Dedifferentiated amniotic fluid mesenchymal stem cell (primary cell): Measurements from ENCODE around the gene SPRED3.
"Not testable (repeated sequence)": the region's sequence is repeated elsewhere in the genome, so short reads cannot be mapped to it uniquely, and the experiment has no call there.

Source experiments
- DNase-seq: peaks from one replicate; pipeline ENCODE4 v3.0.0-alpha.2; 2016; ENCODE audit errors: extremely low spot score

Gene SPRED3

DNA sequence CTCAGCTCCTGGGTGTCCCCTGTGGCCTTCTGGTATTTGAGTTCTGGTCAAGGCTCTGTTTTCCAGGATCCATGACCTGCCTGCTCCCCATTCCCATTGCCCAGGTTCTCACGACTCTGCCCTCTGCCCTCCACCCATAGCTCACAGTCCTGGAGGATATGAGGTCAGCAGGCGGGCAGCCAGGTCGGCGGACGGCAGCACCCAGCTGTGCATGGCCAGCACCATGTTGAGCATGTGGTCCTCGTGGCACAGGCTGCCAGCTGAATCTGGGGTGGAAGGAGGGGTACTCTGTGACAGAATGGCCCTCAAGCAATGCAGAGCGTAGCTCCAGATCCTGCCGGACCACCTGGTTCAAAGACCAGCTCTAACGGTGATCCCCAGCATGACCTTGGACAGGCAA, 32.4 kb downstream of the SPRED3 start:
- DNase-seq, result no peak

DNA sequence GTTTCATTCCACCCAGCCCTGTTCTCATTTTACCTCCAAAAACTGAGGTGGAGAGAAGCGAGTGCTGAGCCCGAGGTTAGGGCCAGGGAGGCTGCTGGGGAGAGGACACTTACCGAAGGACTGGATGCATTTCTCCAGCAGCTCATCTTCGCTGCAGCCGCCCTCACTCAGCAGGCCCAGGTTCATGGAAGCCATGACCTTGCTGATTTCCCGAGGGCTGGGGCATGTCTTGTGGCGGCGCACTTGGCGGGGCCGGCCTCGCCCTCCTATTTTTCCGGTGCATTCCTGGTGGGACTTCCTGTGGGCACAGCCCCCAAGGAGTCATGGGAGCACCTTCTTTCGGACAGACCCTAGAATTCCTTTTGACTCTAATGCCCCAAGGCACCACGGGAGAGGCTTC, 33.4 kb downstream of the SPRED3 start:
- DNase-seq, result no peak

DNA sequence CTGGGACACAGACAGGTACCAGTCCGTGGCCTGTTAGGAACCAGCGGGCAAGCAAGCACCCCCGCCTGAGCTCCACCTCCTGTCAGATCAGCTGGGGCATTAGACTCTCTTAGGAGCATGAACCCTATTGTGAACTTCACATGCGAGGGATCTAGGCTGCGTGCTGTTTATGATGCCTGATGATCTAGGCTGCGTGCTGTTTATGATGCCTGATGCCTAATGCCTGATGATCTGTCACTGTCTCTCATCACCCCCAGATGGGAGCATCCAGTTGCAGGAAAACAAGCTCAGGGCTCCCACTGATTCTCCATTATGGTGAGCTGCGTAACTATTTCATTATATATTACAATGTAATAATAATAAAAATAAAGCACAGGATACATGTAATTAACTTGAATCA, 33.9 kb downstream of the SPRED3 start:
- DNase-seq, result no peak

DNA sequence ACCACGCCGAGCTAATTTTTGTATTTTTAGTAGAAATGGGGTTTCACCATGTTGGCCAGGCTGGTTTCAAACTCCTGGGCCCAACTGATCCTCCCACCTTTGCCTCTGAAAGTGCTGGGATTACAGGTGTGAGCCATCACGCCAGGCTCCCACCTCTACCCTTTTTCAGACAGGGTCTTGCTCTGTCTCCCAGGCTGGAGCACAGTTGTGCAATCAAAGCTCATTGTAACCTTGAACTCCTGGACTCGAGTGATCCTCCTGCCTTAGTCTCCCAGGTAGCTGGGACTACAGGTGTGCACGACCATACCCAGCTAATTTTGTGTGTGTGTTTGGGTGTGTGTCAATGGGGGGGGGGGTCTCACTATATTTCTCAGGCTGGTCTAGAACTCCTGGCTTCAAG, 35.8 kb downstream of the SPRED3 start:
- DNase-seq, result no peak

DNA sequence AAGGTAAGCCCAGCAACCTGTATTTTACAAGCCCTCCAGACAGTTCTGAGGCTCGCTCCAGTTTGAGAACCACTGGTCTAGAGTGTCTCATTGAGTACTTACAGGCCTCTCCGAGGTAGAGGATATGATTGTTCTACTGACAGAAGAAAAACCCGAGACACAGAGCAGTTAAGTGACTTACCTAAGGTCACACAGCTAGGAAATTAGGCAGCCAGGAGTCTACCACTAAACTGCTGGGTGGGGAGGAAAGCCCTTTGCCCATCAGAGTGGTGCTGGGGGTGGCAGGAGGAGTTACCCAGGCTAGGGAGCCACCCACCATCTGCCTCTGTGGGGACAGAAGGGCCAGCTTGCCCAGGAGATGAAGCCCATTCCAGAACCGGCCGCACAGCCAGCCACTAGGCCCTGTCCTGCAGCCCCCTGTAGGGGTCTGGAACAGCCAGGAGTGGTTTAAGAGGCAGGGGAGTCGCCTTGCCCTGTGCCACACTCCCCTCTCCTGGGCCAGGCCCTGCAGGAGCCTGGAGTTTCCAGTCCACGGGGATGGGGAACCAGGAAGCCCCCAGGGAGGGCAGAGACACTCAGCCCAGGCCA, 36.8 kb downstream of the SPRED3 start:
- no peak for DNase-seq

DNA sequence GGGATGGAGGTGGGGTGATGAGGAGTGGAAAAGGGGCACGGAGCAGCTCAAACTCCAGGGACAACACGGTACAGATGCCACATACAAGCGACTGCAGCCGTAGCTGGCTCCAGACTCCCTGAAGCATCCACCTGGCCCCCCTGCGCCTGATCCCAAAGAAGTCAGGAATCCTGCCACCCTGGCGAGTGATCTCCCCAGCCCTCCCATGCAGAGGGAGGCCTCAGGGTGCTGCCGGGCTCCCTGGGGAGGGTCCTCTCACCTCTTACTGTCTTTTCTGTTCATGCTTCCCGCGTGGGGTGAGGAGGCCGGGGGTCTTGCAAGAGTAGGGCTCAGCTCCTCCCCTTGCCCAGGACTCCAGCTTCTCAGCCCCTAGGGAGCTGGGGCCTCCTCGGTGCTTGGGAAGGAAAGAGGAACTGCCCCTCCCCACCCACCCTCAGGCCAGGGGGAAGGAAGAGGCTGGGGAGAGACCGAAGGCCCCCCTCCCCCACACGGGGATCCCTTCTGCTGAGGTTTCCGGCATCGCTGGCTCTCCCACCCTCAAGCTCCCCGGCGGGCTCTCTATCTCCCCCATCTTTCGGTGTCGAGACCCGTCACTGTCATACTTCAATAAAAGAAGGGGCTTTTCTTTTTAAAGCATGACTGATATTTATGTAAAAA, 37.4 kb downstream of the SPRED3 start, which contains the start of gene RASGRP4:
RASGRP4 (minus strand) TSS at position 410 of the 657 bp plus-strand sequence; CDS start at position 282, 128 bp downstream.
- DNase-seq, result no peak

DNA sequence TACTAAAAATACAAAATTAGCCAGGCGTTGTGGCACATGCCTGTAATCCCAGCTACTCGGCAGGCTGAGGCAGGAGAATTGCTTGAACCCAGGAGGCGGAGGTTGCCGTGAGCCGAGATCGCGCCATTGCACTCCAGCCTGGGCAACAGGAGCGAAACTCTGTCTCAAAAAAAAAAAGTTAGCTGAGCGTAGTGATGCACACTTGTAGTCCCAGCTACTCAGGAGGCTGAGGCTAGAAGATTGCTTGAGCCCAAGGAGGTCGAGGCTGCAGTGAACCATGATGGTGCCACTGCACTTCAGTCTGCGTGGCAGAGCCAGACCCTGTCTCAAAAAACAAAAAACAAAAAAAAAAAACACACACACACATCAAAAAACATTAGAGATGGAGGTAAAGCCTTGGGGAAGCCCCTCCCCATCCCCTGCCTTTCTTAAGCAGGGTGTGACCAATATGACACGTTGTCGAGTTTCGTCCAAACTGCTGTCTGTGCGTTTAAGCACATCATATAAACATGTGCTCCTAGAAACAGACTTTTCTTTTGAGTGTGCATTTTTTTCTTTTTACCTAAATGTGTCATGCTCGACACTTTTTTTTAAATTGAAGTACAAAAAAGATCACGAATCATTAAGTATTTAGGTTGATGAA, 38.7 kb downstream of the SPRED3 start:
- DNase-seq, result not testable (repeated sequence)

DNA sequence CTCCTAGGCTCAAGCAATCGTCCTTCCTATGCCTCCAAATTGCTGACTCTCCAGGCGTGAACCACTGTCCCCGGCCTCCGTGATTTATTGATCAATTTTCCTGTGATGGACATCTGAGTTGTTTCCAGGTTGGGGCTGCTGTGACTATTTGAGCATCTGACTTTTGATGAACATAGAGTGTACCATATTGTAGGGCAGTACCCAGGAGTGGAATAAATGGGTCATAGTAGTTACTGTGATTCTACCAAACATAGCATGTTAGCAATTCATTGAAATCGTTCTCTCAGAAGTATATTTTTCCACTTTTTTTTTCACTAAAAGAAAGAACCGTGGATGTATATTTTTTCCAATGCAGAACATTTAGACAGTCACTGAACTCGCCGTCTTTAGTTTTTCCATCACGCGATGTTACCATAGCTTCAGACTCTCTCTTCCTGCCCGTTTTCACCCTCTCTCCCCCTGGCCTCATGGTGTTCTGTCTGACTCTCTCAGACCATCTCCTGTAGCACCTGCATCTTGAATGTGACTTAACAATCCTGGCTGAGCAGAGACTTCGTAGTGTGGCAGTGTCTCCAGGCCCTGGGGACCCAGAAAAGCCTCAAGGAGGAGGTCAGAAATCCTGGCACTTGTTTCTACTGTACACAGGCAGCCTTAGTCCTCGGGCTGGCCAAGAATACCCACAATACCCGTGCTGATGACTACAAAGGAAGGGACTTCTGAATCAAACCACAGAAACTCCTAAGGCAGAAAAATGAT, 40.7 kb downstream of the SPRED3 start:
- DNase-seq, result no peak

DNA sequence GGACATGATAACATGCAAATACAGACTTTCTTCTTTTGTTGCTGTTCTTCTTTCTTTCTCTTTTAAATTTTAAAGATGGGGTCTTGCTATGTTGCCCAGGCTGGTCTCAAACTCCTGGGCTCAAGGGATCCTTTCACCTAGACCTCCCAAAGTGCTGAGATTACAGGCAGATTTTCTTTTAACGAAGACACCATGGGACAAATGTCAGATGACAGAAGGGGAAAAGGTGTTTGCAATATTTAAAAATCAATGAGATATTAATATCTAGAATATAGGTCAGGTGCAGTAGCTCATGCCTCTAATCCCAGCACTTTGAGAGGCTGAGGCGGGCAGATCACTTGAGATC, 41.3 kb downstream of the SPRED3 start:
- no peak for DNase-seq

DNA sequence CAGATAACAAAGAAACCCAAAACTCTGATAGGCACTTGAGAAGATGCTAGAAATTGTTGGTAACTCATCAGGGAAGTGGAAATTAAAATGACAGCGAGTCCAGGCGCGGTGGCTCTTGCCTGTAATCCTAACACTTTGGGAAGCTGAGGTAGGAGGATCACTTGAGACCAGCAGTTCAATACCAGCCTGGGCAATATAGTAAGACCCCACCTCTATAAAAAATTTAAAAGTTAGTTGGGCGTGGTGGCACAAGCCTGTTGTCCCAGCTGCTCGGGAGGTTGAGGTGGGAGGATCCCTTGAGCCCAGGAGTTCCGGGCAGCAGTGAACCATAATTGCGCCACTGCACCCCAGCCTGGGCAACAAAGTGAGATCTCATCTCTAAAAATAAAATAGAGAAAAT, 42.4 kb downstream of the SPRED3 start:
- DNase-seq, result no peak

DNA sequence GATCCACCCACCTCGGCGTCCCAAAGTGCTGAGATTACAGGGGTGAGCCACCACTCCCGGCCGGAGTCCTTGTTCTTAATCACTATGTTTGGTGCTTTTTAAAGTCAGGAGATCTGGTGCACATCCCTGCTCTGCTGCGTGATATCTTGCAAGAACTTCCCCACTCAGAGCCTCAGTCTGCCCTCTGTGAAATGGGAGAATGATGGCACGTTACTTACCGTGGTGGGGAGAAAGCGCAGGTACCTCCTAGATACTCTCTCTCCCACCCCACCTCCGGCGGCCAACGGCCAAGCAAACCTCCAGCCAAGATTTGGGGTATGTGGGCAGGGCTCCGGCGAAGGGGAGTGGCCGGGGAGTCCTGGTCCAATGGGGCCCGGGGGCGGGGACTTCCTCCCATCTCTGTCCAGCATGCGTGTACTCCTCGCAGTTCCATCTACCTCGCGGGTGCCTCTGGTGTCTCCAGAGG, 44.8 kb downstream of the SPRED3 start, which contains the start of gene RYR1:
RYR1 (plus strand) TSS at position 424 of the 466 bp plus-strand sequence. CDS start 139 bp downstream, outside the sequence.
- no peak for DNase-seq

DNA sequence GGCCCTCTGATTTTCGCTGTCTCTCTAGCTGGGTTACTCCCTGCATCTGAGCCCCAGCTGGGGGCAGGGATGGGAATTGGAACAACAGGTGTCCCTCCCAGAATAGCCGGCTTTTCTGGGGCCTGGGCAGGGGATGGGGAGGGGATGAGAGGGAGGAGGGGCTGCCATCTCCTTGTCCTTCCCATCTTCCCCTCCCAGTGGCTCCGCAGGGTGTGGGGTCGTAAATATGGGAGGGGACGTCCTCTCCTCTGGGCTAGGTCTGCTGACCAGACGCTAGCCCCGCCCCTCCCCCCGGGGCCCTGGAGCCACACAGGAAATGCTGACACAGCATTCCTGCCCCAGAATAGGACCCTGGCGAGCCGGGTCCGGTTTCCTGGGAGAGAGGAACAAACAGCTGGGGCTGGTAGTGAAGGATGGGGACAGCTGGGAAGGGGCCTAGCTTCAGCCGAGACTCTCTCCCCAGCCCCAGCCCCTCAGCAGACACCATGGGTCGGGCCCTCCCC, 46.1 kb downstream of the SPRED3 start:
- no peak for DNase-seq

DNA sequence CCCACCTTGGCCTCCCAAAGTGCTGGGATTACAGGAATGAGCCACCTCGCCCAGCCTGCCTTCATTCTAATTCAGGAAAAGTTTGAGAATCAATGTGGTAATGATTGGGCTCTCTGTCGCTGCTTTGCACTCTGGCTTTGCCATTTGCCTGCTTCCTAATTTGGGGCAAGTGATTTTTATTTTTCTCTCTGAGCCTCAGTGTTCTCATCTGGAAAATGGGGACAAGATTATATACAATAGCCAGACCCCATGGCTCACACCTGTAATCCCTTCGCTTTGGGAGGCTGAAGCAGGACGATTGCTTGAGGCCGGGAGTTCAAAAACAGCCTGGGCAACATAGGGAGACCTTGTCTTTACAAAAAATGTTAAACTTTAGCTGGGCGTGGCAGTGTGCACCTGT, 48.8 kb downstream of the SPRED3 start:
- no peak for DNase-seq

DNA sequence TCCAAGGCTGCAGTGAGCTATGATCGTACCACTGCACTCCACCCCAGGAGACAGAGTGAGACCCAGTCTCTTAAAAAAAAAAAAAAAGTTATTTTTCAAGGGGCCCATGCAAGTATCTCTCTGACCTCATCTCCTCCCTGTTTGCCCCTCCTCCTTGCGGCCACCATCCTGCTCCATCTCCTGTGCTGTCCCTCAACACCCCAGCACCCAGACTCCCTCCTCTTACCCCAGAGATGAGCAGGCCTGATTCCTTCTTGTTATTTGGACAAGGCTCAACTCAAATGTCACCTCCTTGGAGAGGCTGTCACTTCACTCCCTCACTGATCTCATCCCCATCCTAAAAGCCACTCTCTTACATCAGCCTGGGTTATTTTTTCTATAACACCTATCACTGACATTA, 49.4 kb downstream of the SPRED3 start:
- no peak for DNase-seq

DNA sequence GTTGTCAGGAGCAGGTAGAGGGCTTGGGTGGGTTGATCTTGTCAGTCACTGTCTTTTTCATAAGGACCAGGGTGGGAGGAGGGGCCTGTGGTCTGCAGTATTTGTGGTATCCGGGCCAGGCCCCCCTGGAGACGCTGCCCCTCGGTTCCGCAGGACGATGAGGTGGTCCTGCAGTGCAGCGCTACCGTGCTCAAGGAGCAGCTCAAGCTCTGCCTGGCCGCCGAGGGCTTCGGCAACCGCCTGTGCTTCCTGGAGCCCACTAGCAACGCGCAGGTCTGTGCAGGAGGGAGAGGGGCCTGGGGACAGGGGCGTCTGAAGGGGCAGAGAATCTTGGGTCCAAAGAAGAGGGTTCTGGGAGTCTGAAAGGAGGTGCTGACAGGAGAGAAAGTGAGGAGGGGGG, 52.1 kb downstream of the SPRED3 start:
- DNase-seq, result no peak

DNA sequence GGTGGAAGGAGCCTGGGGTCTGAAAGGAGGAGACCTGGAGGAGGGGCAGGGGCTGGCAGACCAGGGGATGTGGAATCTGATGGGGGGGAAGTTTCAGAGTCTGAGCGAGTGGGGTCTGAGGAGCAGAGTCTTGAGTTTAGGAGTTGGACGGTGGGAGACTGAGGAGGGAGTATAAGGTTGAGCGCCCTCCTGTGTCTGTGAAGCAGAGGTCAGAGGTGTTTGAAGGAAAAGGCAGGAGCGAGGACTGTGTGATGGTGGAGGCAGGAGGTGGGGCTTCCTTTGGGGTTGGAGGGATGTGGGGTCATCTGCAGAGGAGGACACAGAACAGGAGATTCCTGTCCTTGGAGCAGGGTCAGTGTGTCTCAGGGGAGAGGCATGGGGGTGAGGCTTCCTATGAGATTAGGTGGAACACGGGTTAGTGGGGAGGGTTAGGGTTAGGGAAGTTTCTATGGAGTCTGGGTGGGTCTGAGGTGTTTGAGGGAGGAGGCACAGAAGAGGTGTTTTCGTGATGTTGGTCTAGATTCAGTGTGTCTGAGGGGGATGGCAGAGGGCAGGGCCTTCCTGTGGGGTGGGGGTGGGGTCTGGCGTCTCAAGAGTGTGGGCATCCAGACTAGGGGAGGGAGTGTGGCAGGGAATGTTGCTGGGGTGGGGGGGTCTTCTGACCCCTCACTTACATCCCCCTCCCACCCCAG, 53.3 kb downstream of the SPRED3 start:
- no peak for DNase-seq

DNA sequence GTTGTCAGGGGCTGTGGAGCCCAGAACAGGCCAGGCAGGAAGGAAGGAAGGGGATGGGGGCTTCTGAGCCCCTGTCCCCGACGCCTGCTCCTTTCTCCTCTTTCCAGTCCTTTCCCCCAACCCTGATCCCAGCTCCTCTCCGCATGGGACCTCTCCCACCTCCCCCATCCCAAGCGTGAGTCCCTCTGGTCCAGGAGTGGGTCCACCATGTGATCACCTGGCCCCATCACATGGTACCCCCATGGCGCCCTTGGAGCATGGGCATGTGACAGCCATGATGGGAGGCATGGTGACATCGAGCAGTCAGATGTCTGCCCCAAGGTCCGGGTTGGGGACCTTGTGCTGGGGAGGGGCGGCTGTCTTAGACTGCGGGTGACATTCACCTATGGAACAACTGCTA, 54.2 kb downstream of the SPRED3 start:
- DNase-seq, result no peak

DNA sequence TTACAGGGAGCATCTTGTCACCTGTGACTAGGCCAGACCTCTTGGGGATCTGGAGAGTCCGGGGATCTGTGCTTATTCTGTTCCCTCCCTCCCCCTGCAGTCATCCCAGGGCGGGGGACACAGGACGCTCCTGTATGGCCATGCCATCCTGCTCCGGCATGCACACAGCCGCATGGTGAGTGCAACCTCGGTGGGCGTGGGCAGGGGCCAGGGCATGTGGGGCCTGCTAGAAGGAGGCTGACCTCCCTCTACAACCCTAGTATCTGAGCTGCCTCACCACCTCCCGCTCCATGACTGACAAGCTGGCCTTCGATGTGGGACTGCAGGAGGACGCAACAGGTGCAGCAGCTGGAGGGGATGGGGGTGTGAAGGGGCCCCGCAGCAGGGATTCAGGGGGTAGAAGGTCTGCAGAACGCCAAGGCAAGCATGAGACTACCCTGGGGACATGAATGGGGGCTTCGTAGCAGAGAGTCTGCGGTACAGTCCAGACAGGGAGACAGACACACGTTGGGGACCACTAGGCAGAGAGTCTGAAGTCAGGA, 55.0 kb downstream of the SPRED3 start:
- no peak for DNase-seq

DNA sequence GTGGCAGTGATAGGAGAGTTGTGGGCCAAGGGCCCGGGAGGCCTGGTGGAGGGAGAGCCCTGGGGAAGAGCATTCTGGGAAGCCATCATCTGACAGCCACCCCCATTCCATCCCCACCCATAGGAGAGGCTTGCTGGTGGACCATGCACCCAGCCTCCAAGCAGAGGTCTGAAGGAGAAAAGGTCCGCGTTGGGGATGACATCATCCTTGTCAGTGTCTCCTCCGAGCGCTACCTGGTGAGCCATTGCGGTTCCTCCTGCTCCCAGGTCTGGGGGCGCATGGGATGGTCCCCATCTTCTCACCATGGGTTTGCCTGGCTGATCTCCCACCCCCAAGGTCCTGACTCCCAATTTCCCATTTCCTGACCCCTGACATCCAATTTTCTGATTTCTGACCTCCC, 55.5 kb downstream of the SPRED3 start:
- DNase-seq, result no peak

DNA sequence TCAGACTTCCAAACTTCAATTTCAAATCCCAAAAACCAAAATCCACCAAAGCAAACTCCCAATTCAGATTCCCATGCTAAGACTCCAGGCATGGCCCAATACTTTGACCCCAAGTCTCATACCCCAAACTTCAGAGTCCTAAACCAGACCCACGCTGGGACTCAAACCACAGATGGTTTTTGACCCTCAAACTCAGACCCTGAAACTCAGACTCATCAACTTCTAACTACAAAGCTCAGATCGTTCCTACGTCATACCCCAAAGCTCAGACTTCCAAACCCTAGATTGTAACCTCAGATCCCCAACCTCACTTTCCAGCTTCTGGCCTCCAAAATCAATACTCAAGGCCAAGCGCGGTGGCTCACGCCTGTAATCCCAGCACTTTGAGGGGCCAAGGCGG, 56.9 kb downstream of the SPRED3 start:
- DNase-seq, result no peak

DNA sequence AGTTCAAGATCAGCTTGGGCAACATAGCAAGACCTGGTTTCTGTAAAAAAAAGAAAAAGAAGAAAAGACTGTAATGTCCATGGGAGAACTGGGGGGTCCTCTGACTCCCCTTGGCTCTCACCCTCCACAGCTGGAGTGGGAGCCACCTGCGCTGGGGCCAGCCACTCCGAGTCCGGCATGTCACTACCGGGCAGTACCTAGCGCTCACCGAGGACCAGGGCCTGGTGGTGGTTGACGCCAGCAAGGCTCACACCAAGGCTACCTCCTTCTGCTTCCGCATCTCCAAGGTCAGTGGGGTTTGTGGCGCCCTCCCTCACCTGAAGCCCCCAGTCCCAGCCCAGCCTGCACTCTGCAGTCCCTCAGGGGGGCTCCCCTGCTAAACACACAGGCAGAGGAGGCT, 59.7 kb downstream of the SPRED3 start:
- DNase-seq, result no peak
